Adrenal gland (tissue), 5 donors: Measurements from ENCODE around the gene HOXD12.

Source experiments
- POLR2A ChIP-seq, 2 donors: fragments of 450-650 bp; IDR thresholded peaks; one replicate each; pipeline ENCODE4 v1.6.1; 2017; ENCODE audit warnings: antibody characterized with exemption in 2 of 2, mild to moderate bottlenecking in 2 of 2, moderate library complexity in 1 of 2
- TF ChIP-seq, protein P1 (sequence below), 6 experiments: fragments of 450-650 bp in 4 of 6; fragments of 200-600 bp in 2 of 6; sonication (generic) in 1 of 6; IDR thresholded peaks; 1 replicate in 5 of 6; 2 replicates in 1 of 6; pipeline versions ENCODE4 v1.5.1 to v1.8.0; 2016 to 2021; ENCODE audit warnings: antibody characterized with exemption in 6 of 6, mild to moderate bottlenecking in 2 of 6, moderate library complexity in 1 of 6
- donor health status: DM: no; HTN: no; CAD: no.

DNA sequence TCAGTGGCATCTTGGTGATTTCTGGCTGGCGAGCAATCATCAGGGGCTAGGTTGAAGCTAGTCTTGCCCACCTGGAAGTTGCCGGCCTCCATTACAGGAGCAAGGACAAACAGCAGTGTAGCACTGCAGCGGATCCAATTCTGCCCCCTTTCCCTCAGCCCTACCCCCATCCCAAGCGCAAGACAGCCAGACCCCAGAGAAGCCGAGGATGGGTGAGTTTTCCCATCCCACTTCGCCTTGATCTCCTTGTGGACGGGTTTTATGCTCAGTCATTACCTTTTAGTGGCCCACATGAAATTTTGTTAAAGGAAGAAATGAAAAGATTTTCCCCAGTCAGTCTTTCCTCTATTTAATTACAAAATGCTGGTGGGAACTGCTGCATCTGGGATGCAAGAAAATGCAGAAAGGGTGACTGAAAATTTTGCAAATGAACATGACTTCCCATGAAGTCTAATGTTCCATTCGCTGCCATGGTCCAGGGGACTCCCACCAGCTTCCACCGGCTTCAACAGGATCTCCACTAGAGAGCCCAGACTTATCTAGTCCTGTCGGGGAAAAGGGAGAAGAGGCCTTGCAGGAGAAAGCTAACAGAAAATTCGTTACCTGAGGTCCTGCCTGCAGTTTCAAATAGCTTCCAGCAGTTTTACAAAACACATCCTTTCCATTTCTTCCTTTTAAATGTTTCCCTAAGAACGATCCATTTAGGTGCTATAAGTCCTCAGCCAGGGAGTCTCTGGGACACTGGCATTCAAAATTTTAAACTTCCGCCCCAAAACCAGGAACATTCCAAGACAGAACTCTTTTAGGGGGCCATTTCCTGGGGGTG, 21.0 kb downstream of the HOXD12 start:
- no peak for TF ChIP-seq POLR2A (IDR thresholded peaks at IDR 0.05)
- TF ChIP-seq, protein P1, sequence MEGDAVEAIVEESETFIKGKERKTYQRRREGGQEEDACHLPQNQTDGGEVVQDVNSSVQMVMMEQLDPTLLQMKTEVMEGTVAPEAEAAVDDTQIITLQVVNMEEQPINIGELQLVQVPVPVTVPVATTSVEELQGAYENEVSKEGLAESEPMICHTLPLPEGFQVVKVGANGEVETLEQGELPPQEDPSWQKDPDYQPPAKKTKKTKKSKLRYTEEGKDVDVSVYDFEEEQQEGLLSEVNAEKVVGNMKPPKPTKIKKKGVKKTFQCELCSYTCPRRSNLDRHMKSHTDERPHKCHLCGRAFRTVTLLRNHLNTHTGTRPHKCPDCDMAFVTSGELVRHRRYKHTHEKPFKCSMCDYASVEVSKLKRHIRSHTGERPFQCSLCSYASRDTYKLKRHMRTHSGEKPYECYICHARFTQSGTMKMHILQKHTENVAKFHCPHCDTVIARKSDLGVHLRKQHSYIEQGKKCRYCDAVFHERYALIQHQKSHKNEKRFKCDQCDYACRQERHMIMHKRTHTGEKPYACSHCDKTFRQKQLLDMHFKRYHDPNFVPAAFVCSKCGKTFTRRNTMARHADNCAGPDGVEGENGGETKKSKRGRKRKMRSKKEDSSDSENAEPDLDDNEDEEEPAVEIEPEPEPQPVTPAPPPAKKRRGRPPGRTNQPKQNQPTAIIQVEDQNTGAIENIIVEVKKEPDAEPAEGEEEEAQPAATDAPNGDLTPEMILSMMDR (IDR thresholded peaks at IDR 0.05): no peak
